A549 (cell line): ENCODE measurements around the gene SLC22A2. TPM values are rescaled to one million over a fixed set of nuclear protein-coding genes. Genes with fewer than 3 reads are reported as not detected.

Experiments used
- ATAC-seq, 2 experiments: fragments of 200-7000 bp in 1 of 2; fragments of >200 bp in 1 of 2; cut with Nextera tagmentation in 1 of 2; cut with Tn5 transposase in 1 of 2; 3 replicates each; pipeline versions ENCODE4 v1.8.0 to v1.9.1; 2018 to 2020; ENCODE audit warnings: mild to moderate bottlenecking in 1 of 2, moderate library complexity in 1 of 2
- CTCF ChIA-PET: fragments of 300-600 bp; sonication (Branson Sonifier 250); formaldehyde crosslinking; extraction: SDS; loops from one replicate; lab custom pipeline; 2021; ENCODE audit warnings: antibody characterized with exemption, inconsistent platforms; lab: Yijun Ruan, JAX
- POLR2A ChIA-PET: fragments of 350-600 bp; formaldehyde crosslinking; extraction: SDS; loops from one replicate; lab custom pipeline; 2021; ENCODE audit warnings: antibody characterized with exemption, inconsistent platforms; lab: Yijun Ruan, JAX
- DNase-seq, 2 experiments: peaks; one replicate each; pipeline versions ENCODE4 v3.0.0 to v3.0.0-alpha.2; 2011 to 2016; ENCODE audit warnings: low read depth in 1 of 2, low spot score in 1 of 2
- FAIRE-seq: peaks from 2 replicates; lab custom pipeline; 2011; peaks lifted over from hg19 to GRCh38; lab: Jason Lieb, UNC
- H3K27ac ChIP-seq, 2 experiments: fragments of >200 bp; sonication (Bioruptor Twin); formaldehyde crosslinking; 3 replicates each; pipeline ENCODE4 v1.5.1; 2016 to 2017
- H3K4me1 ChIP-seq: fragments of >200 bp; sonication (Bioruptor Twin); formaldehyde crosslinking; 3 replicates; pipeline ENCODE4 v1.6.1; 2016
- H3K4me2 ChIP-seq: fragments of >200 bp; sonication (Bioruptor Twin); formaldehyde crosslinking; 3 replicates; pipeline ENCODE4 v1.6.1; 2016
- H3K4me3 ChIP-seq: fragments of >200 bp; sonication (Bioruptor Twin); formaldehyde crosslinking; 3 replicates; pipeline ENCODE4 v1.5.1; 2016
- H3K9me3 ChIP-seq: fragments of >200 bp; sonication (Bioruptor Twin); formaldehyde crosslinking; 3 replicates; pipeline ENCODE4 v1.6.1; 2016
- CBX2 ChIP-seq: fragments of 200-600 bp; sonication (generic); IDR thresholded peaks from 2 replicates; pipeline ENCODE4 v1.6.1; 2016; ENCODE audit warnings: low read depth, mild to moderate bottlenecking, borderline replicate concordance
- CHD2 ChIP-seq: fragments of 150-350 bp; IDR thresholded peaks from 2 replicates; pipeline ENCODE4 v1.6.1; 2014; ENCODE audit warnings: low read length; ENCODE audit not compliant: partially characterized antibody
- EHMT2 ChIP-seq: fragments of 200-600 bp; sonication (generic); IDR thresholded peaks from 2 replicates; pipeline ENCODE4 v1.6.1; 2016; ENCODE audit warnings: antibody characterized with exemption, low read depth, mild to moderate bottlenecking, moderate library complexity
- ESRRA ChIP-seq: fragments of 150-350 bp; IDR thresholded peaks from 2 replicates; pipeline ENCODE4 v1.6.1; 2014; ENCODE audit warnings: mild to moderate bottlenecking, low read length, borderline replicate concordance
- FOSB ChIP-seq: fragments of 250-450 bp; sonication (Bioruptor Pico); IDR thresholded peaks from 2 replicates; pipeline ENCODE4 v1.5.0; 2020; ENCODE audit warnings: mild to moderate bottlenecking, moderate library complexity
- GATA3 ChIP-seq: IDR thresholded peaks from 2 replicates; pipeline ENCODE4 v1.6.1; 2012; ENCODE audit warnings: borderline replicate concordance
- HOXA7 ChIP-seq: fragments of 250-450 bp; sonication (Bioruptor Pico); IDR thresholded peaks from 2 replicates; pipeline ENCODE4 v1.5.0; 2020; ENCODE audit warnings: mild to moderate bottlenecking, moderate library complexity
- HOXB13 ChIP-seq: fragments of 250-450 bp; sonication (Bioruptor Pico); IDR thresholded peaks from 2 replicates; pipeline ENCODE4 v1.5.0; 2020; ENCODE audit warnings: low read depth, mild to moderate bottlenecking, moderate library complexity
- HOXB5 ChIP-seq: fragments of 250-450 bp; sonication (Bioruptor Pico); IDR thresholded peaks from 2 replicates; pipeline ENCODE4 v1.5.0; 2020; ENCODE audit warnings: mild to moderate bottlenecking, moderate library complexity
- KDM1A ChIP-seq: fragments of 200-600 bp; sonication (generic); IDR thresholded peaks from 2 replicates; pipeline ENCODE4 v1.6.1; 2016; ENCODE audit warnings: low read depth, mild to moderate bottlenecking
- KDM5A ChIP-seq: fragments of 200-600 bp; sonication (generic); IDR thresholded peaks from 2 replicates; pipeline ENCODE4 v1.6.1; 2016; ENCODE audit warnings: antibody characterized with exemption, mild to moderate bottlenecking
- MAZ ChIP-seq: fragments of 150-350 bp; IDR thresholded peaks from 2 replicates; pipeline ENCODE4 v1.6.1; 2014; ENCODE audit warnings: antibody characterized with exemption, low read depth, low read length, borderline replicate concordance
- MYC ChIP-seq: IDR thresholded peaks from 2 replicates; pipeline ENCODE4 v1.6.1; 2012; ENCODE audit warnings: mild to moderate bottlenecking, inconsistent platforms, low read length, improper control_type of control experiment, borderline replicate concordance
- NPAS2 ChIP-seq: fragments of 250-450 bp; sonication (Bioruptor Pico); IDR thresholded peaks from 2 replicates; pipeline ENCODE4 v1.8.0; 2022; ENCODE audit warnings: mild to moderate bottlenecking, moderate library complexity, borderline replicate concordance
- POLR2A ChIP-seq: IDR thresholded peaks from 2 replicates; pipeline ENCODE4 v1.6.1; 2012; ENCODE audit warnings: mild to moderate bottlenecking, low read length
- RAD21 ChIP-seq, 2 experiments: fragments of >200 bp in 1 of 2; sonication (Bioruptor Twin) in 1 of 2; formaldehyde crosslinking in 1 of 2; IDR thresholded peaks in 1 of 2; conservative IDR thresholded peaks in 1 of 2; 2 replicates in 1 of 2; 3 replicates in 1 of 2; pipeline ENCODE4 v1.6.1; 2012 to 2018; ENCODE audit warnings: inconsistent platforms in 1 of 2
- RFX5 ChIP-seq: fragments of 450-650 bp; IDR thresholded peaks from 2 replicates; pipeline ENCODE4 v1.7.1; 2014; ENCODE audit warnings: antibody characterized with exemption, mild to moderate bottlenecking, moderate library complexity
- TFCP2L1 ChIP-seq: fragments of 250-450 bp; sonication (Bioruptor Pico); IDR thresholded peaks from 2 replicates; pipeline ENCODE4 v1.5.0; 2021; ENCODE audit warnings: mild to moderate bottlenecking
- TP53 ChIP-seq: fragments of 250-450 bp; sonication (Bioruptor Pico); IDR thresholded peaks from 2 replicates; pipeline ENCODE4 v1.5.0; 2021; ENCODE audit warnings: mild to moderate bottlenecking, moderate library complexity
- ZC3H11A ChIP-seq: fragments of 450-650 bp; IDR thresholded peaks from 2 replicates; pipeline ENCODE4 v1.6.1; 2014; ENCODE audit warnings: antibody characterized with exemption, mild to moderate bottlenecking
- ZFP36 ChIP-seq: fragments of 450-650 bp; IDR thresholded peaks from 2 replicates; pipeline ENCODE4 v1.6.1; 2014; ENCODE audit warnings: borderline replicate concordance; ENCODE audit not compliant: partially characterized antibody
- WGBS: methylation state at CpG from one replicate; pipeline ENCODE4 v1.1.6; 2017; ENCODE audit errors: missing lambda C conversion rate; 5-methylcytosine and 5-hydroxymethylcytosine counted together
- polyA plus RNA-seq, 4 experiments: library from polyadenylated mRNA; depleted of rRNA in 3 of 4; stranded (reverse); fragments of >200 nt; fragmentation: RNase III in 1 of 4; extraction: RNeasy Plus Mini Kit Qiagen cat#74134 plus additional on column Dnase treatment in 1 of 4; gene quantifications; 2 replicates in 3 of 4; 3 replicates in 1 of 4; pipeline ENCODE4 v1.2.3, GENCODE V29; 2011 to 2017
- TF ChIP-seq, protein P1 (sequence below): fragments of >200 bp; sonication (Bioruptor Twin); formaldehyde crosslinking; IDR thresholded peaks from 3 replicates; pipeline ENCODE4 v1.6.1; 2016
- TF ChIP-seq, protein P2 (sequence below): fragments of 250-450 bp; sonication (Bioruptor Pico); IDR thresholded peaks from 2 replicates; pipeline ENCODE4 v1.5.0; 2021; ENCODE audit warnings: mild to moderate bottlenecking, moderate library complexity, borderline replicate concordance

Gene SLC22A2
- polyA plus RNA-seq, 2 of the 4 experiments (the other 2 are of a cell fraction): 0.04 TPM; not detected in 1

DNA sequence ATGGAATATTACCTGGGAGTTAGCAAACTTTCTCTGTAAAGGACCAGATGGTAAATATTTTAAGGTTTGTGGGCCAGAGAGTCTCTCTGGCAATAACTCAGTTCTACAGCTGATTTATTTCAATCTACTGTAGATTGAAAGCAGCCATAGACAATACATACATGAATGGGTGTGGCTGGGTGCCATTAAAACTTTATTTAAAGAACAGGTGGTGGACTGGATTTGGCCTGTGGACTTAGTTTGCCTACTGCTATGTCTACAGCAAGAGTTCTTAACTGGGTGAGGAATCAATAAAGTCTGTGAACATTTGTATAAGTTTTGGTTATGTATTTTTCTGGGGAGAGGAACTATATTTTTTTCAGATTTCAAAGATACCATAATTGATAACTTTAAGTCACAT lies 55.1 kb downstream of the SLC22A2 start:
- FAIRE-seq (no peak), ATAC-seq (no peak), DNase-seq (no peak)
- Histone ChIP-seq H3K9me3 (no peaks in the 10 kb centered on the region), H3K27ac (no peak overlapping the region), H3K4me1 (peaks cover 9% of the 10 kb centered on the region; the same call in 2 of the 3 replicates), H3K4me3 (no peak overlapping the region), H3K4me2 (no peak overlapping the region)
- TF ChIP-seq POLR2A (no peak), KDM1A (no peak)
- ChIA-PET POLR2A (no interaction called here), CTCF (interaction anchor here (0.7 kb wide), 1 partner anchor 1056 kb away, joined by 3 read pairs; no protein-coding TSS in a partner anchor)

DNA sequence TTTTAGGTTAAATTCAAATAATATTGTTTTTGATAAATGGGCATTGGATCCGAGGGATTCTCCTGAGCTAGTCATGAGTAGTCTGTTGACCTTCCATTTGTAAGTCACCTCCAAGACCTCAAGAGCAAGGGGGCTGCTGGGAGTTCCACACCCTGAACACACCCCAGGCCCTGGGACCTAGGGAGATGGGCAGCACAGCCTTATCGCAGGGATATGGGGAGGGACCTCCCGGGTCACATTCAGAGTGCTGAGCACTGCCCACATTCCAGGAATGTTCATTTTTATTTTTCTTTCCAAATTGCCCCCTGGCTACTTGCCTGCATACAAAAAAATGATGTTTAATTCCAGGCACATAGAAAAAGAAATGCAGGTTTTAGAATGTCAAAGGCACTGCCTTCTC lies 55.5 kb downstream of the SLC22A2 start:
- POLR2A ChIA-PET: no interaction called here
- TF ChIP-seq KDM5A (no peak), RFX5 (no peak), FOSB (CRISPR knock-in tag) (no peak), TFCP2L1 (CRISPR knock-in tag) (no peak), HOXA7 (no peak), MYC (no peak), ZFP36 (no peak), RAD21 (conservative IDR thresholded peaks at IDR 0.05 in 1 of 2, IDR thresholded peaks at IDR 0.05 in 1 of 2) (no peak), HOXB13 (CRISPR knock-in tag) (no peak)
- TF ChIP-seq, protein P1, sequence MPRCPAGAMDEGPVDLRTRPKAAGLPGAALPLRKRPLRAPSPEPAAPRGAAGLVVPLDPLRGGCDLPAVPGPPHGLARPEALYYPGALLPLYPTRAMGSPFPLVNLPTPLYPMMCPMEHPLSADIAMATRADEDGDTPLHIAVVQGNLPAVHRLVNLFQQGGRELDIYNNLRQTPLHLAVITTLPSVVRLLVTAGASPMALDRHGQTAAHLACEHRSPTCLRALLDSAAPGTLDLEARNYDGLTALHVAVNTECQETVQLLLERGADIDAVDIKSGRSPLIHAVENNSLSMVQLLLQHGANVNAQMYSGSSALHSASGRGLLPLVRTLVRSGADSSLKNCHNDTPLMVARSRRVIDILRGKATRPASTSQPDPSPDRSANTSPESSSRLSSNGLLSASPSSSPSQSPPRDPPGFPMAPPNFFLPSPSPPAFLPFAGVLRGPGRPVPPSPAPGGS: no peak

DNA sequence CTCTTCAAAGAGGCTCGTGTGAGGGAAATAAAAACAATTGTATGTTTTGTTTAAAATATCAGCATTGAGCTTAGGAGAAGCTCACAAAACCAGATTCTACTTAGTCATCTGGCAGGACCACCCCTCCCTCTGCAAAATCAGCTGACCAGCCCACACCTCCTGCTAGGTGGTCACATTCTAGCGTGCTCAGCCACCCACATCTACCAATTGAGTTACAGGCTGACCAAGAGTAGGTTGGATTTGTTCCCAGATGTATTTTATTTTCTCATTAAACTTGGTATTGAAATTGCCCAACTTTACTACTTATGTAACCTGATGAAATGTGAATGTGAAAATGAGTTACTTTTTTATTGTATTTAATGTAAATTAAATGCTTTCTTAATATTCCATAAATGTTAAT lies 56.2 kb downstream of the SLC22A2 start:
- ATAC-seq (no peak), DNase-seq (no peak), FAIRE-seq (no peak)
- TF ChIP-seq HOXB13 (CRISPR knock-in tag) (no peak), CBX2 (no peak), POLR2A (no peak), HOXB5 (CRISPR knock-in tag) (no peak), EHMT2 (no peak), ZC3H11A (no peak), ESRRA (no peak), MAZ (no peak), TP53 (no peak), CHD2 (no peak), GATA3 (no peak), MYC (no peak), NPAS2 (no peak)
- TF ChIP-seq, protein P2, sequence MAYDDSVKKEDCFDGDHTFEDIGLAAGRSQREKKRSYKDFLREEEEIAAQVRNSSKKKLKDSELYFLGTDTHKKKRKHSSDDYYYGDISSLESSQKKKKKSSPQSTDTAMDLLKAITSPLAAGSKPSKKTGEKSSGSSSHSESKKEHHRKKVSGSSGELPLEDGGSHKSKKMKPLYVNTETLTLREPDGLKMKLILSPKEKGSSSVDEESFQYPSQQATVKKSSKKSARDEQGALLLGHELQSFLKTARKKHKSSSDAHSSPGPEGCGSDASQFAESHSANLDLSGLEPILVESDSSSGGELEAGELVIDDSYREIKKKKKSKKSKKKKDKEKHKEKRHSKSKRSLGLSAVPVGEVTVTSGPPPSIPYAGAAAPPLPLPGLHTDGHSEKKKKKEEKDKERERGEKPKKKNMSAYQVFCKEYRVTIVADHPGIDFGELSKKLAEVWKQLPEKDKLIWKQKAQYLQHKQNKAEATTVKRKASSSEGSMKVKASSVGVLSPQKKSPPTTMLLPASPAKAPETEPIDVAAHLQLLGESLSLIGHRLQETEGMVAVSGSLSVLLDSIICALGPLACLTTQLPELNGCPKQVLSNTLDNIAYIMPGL (CRISPR knock-in tag): no peak
- ChIA-PET POLR2A (no interaction called here), CTCF (interaction anchor here (1.0 kb wide), 1 partner anchor 10 kb away, joined by 3 read pairs; no protein-coding TSS in a partner anchor)
- H3K27ac ChIP-seq: no peak overlapping the region
- H3K4me1 ChIP-seq: peaks cover 15% of the 10 kb centered on the region; the same call in 2 of the 3 replicates
- no peak overlapping the region for H3K4me2 ChIP-seq
- WGBS: 83% methylated on average over 2 of the region's 2 CpGs
- no peaks in the 10 kb centered on the region for H3K9me3 ChIP-seq
- no peak overlapping the region for H3K4me3 ChIP-seq

More for the DNA sequence above, 55.5 kb downstream of the SLC22A2 start:
- H3K9me3 ChIP-seq: no peaks in the 10 kb centered on the region
- 72% methylated on average over 3 of the region's 3 CpGs for WGBS
- H3K27ac ChIP-seq: no peak overlapping the region
- DNase-seq: no peak
- no peak overlapping the region for H3K4me3 ChIP-seq
- no peak overlapping the region for H3K4me2 ChIP-seq
- CTCF ChIA-PET: interaction anchor here (0.7 kb wide), 1 partner anchor 1056 kb away, joined by 3 read pairs; no protein-coding TSS in a partner anchor
- peaks cover 14% of the 10 kb centered on the region; the same call in 2 of the 3 replicates for H3K4me1 ChIP-seq
- no peak for FAIRE-seq
- ATAC-seq: no peak
